ENCODE data around the gene SLC1A7.

Gene SLC1A7

DNA sequence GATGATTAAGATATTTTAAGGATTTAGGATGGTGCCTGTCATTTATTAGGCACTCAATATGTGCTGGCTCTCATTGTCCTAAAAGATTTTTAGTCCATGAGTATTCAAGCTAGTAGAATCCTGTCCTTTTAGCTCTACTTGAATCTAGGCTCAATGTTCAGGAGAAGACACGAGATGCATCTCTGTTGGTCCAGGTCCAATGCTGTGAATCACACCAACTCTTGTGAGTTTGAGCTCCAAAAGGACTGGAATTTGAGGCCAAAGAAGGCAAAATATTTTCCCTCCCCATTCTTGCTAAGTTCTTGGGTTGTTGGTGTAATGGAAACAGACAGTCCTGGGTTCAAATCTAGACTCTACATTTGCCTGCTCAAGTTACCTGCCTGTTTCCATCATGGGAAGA, 81.9 kb downstream of the SLC1A7 start:
- DNase-seq, result no peak

- DNase-seq, result no peak
Measured at GRCh38 chr1:53057127-53057526, 85.3 kb downstream of the SLC1A7 start.

DNA sequence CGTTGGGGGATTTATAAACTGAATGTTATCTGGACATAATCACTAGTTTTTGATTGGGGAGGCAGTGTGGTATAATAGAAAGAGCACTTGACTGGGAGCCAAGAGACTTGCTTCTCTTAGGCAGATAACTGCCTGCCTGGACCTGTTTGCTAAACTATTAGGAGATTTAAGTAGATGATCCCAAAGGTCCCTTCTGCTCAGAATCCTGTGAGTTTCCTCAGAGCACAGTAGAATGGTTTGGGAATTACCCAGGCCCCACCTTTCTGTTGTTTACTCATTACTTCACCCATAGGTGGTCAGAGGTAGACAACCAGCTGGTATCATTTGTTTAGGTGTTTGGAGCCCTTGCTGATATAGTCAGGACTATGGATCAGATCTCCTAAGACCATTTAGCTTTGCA, 90.8 kb downstream of the SLC1A7 start:
- no peak for DNase-seq

GRCh38 chr1:53050310-53050709, 92.1 kb downstream of the SLC1A7 start:
- no peak for DNase-seq

GRCh38 chr1:53049574-53049967, 92.9 kb downstream of the SLC1A7 start:
- DNase-seq, result no peak

DNA sequence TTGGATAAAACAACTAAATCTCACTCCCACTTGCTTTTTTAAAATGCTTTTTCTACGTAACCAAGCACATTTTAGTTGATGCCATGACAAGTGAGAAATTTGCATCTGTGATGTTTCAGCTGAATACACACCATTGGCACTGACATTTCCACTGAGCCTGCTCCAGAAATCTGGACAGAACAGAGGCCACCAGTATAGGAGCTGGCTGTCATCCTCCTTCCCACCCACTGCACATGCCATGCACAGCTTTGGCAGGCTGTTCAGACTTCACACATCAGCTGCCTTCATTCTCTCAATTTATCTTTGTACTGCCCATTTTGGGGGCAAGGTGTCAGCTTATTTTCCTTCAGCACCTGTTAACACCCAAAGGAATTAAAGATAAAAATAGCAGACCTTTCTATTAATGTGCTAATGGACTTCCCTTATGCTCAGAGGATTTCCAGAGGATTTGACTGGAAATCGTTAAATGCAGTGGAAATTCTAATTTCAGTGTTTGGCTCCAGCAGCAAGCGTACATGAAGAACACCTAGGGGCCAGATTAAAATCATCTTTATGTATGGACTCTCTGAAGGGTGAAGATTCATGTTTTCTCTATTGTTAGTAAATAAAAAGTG, 93.4 kb downstream of the SLC1A7 start:
- no peak for DNase-seq

DNA sequence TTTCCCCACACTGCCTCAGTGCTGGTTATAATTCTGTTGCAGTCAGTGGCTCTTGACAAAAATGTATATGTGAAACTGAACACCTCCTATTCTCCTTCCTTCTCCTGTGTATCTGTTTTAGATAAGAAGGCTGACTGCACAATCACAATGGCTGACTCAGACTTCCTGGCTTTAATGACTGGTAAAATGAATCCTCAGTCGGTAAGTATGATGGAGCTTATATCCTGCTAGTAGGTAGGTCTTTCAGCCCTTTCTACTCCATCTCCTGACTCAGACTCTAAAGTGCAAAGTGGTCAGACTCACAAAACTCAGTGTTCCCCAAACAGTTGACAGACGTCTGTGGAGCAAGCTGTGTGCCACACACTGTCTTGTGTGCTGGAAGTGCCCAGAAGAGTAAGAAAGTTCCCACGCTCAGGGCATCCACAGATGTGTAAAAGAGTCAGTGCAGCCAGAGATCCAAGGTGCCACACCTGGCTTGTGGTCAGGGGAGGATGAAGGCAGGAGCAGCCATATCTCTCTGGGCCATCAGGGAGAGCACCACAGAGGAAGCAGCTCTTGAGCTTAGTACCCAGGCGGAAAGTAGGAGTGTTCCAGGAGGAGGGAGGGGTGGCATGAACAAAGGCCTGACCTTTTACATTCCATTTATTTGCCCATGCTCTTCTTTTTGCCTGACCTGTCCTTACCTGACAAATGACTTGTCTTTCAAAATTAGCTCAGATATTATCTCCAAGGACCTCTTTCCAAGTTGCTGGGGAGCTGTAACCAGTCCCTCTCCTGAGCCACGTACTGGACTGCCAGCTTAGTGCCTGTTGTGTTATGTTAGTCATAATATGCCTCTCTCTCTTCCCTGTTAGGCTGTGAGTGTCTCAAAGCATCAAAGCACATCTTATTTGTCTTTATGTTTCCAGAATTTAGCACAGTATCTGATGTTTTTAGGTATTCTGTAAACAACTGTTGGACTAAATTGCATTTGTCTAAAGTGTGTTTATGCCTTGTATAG, 94.4 kb downstream of the SLC1A7 start:
- DNase-seq, result no peak

GRCh38 chr1:53046930-53047329, 95.5 kb downstream of the SLC1A7 start:
- DNase-seq, result no peak

- DNase-seq, result no peak
Measured at GRCh38 chr1:53044926-53045325, 97.5 kb downstream of the SLC1A7 start.

GRCh38 chr1:53043271-53043670, 99.2 kb downstream of the SLC1A7 start:
- DNase-seq, result no peak

DNA sequence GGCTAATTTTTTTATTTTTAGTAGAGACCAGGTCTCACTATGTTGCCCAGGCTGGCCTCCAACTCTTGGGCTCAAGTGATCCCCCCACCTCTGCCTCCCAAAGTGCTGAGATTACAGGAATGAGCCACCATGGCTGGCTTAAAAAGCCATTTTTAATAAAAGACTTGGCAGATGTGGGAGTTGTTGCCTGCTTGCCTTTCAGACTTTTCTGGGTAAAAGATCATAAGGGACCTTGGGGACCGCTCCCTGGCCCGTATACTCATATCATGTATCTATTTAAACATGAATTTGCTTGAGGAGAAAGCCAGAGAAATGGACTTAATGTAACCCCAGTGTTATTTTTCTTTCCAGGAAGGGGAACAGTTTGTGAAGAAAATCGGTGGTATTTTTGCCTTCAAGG, 103.9 kb downstream of the SLC1A7 start:
- DNase-seq, result no peak
